GM12891 (cell line): Measurements from ENCODE around the gene GPN3.
"Not testable (repeated sequence)": the region's sequence is repeated elsewhere in the genome, so short reads cannot be mapped to it uniquely, and the experiment has no call there.

Experiments
- POLR2A ChIP-seq: IDR thresholded peaks from 2 replicates; pipeline ENCODE4 v1.6.1; 2011; ENCODE audit warnings: low read depth, low read length, control low read depth
- POLR2AphosphoS5 ChIP-seq: IDR thresholded peaks from 2 replicates; pipeline ENCODE4 v1.6.1; 2011; ENCODE audit warnings: low read depth, low read length, control low read depth
- TAF1 ChIP-seq: IDR thresholded peaks from 2 replicates; pipeline ENCODE4 v1.6.1; 2011; ENCODE audit warnings: low read depth, low read length, control low read depth

DNA sequence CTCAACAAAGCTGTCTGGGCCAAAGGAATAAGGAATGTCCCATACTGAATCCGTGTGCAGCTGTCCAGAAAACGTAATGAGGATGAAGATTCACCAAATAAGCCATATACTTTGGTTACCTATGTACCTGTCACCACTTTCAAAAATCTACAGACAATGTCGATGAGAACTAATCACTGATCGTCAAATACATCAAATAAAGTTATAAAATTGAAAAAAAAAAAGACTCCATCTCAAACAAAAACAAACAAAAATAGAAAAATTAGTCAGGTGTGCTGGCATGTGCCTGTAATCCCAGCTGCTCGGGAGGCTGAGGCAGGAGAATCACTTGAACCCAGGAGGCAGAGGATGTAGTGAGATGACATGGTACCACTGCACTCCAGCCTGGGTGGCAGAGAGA lies 6.9 kb downstream of the GPN3 start:
- TF ChIP-seq POLR2AphosphoS5, TAF1, POLR2A: not testable (repeated sequence)
